ENCODE results near the gene RPS4Y2. TPM values are rescaled to one million over a fixed set of nuclear protein-coding genes. Genes with fewer than 3 reads are reported as not detected.

RPS4Y2 gene
- total RNA-seq, 4 donors from 2014 or later, result not detected

- H3K36me3 ChIP-seq, result no peaks in the 10 kb centered on the region
- intact Hi-C loops (cut with DNase I; ENCODE audit: low total_unique reads) (no loop called here), in situ Hi-C loops (cut with MboI; ENCODE audit: low sequenced_read_pairs in 4 of 4) (no loop called here)
- H3K9me3 ChIP-seq, result no peaks in the 10 kb centered on the region
- TF ChIP-seq CTCF (IDR thresholded peaks at IDR 0.05 in 4 of 5, conservative IDR thresholded peaks at IDR 0.05 in 1 of 5) (no peak), POLR2A (IDR thresholded peaks at IDR 0.05) (no peak)
- no peaks in the 10 kb centered on the region for H3K27me3 ChIP-seq
- ATAC-seq (no peak), DNase-seq (no peak)
- no peaks in the 10 kb centered on the region for H3K4me1 ChIP-seq
- no peak overlapping the region for H3K4me3 ChIP-seq
- no peak overlapping the region for H3K27ac ChIP-seq
Observed at GRCh38 chrY:20781408-20781807, 25.5 kb downstream of the RPS4Y2 start.

GRCh38 chrY:20784965-20785364 is 29.1 kb downstream of the RPS4Y2 start:
- Histone ChIP-seq H3K4me1 (no peaks in the 10 kb centered on the region), H3K4me3 (no peak overlapping the region), H3K27me3 (no peaks in the 10 kb centered on the region), H3K27ac (no peak overlapping the region), H3K36me3 (no peaks in the 10 kb centered on the region), H3K9me3 (no peaks in the 10 kb centered on the region)
- TF ChIP-seq POLR2A (IDR thresholded peaks at IDR 0.05), result no peak
- no peak for TF ChIP-seq CTCF (IDR thresholded peaks at IDR 0.05 in 4 of 5, conservative IDR thresholded peaks at IDR 0.05 in 1 of 5)
- intact Hi-C loops (cut with DNase I; ENCODE audit: low total_unique reads), result no loop called here
- ATAC-seq (no peak), DNase-seq (no peak)
- in situ Hi-C loops (cut with MboI; ENCODE audit: low sequenced_read_pairs in 4 of 4), result no loop called here

- no peaks in the 10 kb centered on the region for H3K27me3 ChIP-seq
- no peak overlapping the region for H3K4me3 ChIP-seq
- in situ Hi-C loops (cut with MboI; ENCODE audit: low sequenced_read_pairs in 4 of 4), result no loop called here
- H3K9me3 ChIP-seq, result no peaks in the 10 kb centered on the region
- no peak for ATAC-seq
- H3K36me3 ChIP-seq, result no peaks in the 10 kb centered on the region
- H3K27ac ChIP-seq, result no peak overlapping the region
- intact Hi-C loops (cut with DNase I; ENCODE audit: low total_unique reads), result no loop called here
- H3K4me1 ChIP-seq, result no peaks in the 10 kb centered on the region
- no peak for DNase-seq
- no peak for TF ChIP-seq POLR2A (IDR thresholded peaks at IDR 0.05)
Observed at GRCh38 chrY:20787076-20787475, 31.2 kb downstream of the RPS4Y2 start.

GRCh38 chrY:20798351-20799049 is 42.6 kb downstream of the RPS4Y2 start:
- H3K9me3 ChIP-seq, result no peaks in the 10 kb centered on the region
- intact Hi-C loops (cut with DNase I; ENCODE audit: low total_unique reads) (no loop called here), in situ Hi-C loops (cut with MboI; ENCODE audit: low sequenced_read_pairs in 4 of 4) (no loop called here)
- H3K27ac ChIP-seq, result no peak overlapping the region
- ATAC-seq, result no peak
- H3K27me3 ChIP-seq, result no peaks in the 10 kb centered on the region
- TF ChIP-seq CTCF (IDR thresholded peaks at IDR 0.05 in 4 of 5, conservative IDR thresholded peaks at IDR 0.05 in 1 of 5), result no peak
- TF ChIP-seq POLR2A (IDR thresholded peaks at IDR 0.05), result no peak
- no peaks in the 10 kb centered on the region for H3K4me1 ChIP-seq
- H3K36me3 ChIP-seq, result no peaks in the 10 kb centered on the region
- H3K4me3 ChIP-seq, result no peak overlapping the region
- DNase-seq, result no peak

GRCh38 chrY:20802659-20803058 is 46.8 kb downstream of the RPS4Y2 start:
- H3K4me3 ChIP-seq, result no peak overlapping the region
- intact Hi-C loops (cut with DNase I; ENCODE audit: low total_unique reads), result no loop called here
- no peaks in the 10 kb centered on the region for H3K4me1 ChIP-seq
- TF ChIP-seq CTCF (IDR thresholded peaks at IDR 0.05 in 4 of 5, conservative IDR thresholded peaks at IDR 0.05 in 1 of 5) (no peak), POLR2A (IDR thresholded peaks at IDR 0.05) (no peak)
- DNase-seq (no peak), ATAC-seq (no peak)
- no peaks in the 10 kb centered on the region for H3K27me3 ChIP-seq
- H3K9me3 ChIP-seq, result no peaks in the 10 kb centered on the region
- in situ Hi-C loops (cut with MboI; ENCODE audit: low sequenced_read_pairs in 4 of 4), result no loop called here
- H3K27ac ChIP-seq, result no peak overlapping the region
- no peaks in the 10 kb centered on the region for H3K36me3 ChIP-seq
